Measurements from ENCODE around the gene RBM19.

Gene RBM19

DNA sequence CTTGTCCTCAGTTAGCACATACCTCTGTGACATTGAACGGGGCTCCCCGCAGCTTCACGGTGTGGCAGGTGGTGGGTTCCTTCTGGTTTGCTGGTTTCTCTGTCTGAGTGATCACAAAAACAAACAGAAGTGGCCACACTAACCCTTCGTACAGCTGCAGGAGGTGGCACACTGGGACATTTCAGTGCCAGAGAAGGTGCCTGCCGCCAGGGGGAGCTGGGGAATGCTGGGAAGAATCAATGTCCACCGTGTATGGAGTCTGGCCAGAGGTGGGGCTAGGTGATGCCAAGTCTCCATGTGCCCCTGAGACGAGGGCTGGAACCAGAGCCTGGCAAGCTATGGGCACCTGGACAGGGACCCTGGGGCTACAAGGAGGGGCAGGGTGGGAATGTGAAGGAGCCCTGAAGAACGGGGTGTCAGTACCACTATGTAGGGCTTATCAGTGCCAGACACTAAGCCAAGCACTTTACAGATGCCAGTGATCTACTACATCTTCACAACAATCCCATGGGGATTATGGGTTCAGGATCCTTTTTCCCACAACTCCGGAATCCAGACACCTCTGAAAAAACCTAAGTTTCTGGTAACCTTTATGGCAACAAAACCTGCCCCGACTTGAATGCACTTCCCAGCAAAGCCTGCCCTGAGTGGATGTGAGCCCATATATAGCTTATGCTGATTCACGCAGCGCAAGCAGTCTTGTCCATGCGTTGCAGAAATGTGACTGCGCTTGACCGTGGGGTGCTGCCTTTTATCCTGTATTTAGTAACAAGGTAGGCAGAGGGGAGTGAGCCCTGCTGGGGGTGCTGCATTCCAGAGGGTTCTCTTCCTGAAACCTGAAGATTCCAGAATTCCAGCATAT, 10.8 kb downstream of the RBM19 start:
- no peak for DNase-seq

DNA sequence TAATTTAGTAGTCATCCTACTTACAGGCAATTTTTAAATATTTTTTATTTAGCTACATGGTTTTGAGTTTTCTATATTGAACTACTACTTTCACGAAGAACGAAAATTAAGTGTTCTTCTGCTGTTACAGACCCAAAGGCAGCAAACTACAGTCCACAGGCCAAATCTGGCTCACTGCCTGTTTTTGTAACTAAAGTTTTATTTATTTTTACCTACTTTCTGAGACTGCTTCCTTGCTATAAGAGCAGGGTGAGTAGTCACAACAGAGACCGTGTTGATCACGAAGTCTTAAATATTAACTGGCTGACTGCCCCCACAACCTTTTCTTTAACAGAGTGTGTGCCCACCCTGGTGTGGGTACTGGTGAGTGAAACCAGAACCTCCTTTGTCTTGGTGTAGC, 11.6 kb downstream of the RBM19 start:
- no peak for DNase-seq

DNA sequence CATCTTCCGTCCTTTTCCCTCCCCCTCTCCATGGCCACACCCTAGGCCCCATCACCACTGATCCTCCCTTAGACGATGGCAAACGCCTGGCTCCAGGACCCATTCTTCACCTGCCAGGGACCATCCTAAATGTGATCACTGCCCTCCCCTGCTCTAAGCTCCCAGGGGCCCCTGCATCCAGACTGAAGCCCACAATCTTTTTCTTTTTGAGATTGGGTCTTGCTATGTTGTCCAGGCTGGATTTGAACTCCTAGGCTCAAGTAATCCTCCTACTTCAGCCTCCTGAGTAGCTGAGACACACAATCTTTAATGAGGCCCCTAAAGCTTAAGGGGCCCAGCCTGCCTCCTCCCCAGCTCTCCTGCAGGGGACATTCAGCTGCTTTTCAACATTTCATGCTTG, 15.3 kb downstream of the RBM19 start:
- no peak for DNase-seq

DNA sequence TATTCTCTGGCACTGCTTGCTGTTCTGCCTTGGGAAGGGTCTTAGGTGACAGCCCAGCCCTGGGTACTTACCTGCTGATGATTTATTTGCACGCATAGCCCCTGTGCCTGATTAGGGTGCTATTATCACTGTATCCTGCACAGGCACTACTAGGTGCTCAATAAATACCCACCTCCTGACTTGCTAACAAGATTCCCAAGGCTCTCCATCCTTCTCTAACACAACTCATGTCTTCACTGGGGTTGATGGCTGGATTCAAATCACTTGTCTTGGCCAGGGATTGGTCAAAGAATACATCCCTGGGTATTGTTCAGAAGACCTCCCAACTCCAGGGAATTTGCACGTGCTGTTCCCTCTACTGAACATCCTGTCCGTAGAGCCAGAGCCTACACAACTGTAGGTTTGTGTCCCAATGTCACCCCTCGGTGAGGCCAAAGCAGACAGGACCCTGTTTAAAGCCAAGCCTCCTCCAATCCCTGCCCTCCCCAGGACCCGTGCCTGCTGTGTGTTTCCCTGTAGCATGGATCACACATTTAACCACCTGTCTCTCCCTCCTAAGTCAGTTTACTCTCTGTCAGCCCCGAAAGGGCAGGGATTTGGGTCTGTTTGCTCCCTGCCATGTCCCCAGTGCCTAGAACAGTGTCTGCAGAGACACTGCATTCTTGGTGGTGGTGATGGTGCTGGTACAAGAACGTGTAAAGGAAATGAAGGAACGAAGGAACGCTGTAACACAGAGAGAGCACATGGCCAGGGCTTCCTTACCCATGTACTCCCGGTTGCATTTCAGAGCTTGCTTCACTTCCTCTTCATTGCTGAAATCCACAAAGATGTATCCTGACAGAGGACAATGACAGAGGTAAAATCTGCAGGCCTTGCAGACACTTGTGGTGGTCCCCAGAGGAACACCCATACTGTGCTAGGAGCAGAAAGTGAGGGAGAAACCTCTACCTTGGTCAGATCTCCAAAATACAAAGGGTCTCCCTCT, 16.5 kb downstream of the RBM19 start:
- DNase-seq = no peak

DNA sequence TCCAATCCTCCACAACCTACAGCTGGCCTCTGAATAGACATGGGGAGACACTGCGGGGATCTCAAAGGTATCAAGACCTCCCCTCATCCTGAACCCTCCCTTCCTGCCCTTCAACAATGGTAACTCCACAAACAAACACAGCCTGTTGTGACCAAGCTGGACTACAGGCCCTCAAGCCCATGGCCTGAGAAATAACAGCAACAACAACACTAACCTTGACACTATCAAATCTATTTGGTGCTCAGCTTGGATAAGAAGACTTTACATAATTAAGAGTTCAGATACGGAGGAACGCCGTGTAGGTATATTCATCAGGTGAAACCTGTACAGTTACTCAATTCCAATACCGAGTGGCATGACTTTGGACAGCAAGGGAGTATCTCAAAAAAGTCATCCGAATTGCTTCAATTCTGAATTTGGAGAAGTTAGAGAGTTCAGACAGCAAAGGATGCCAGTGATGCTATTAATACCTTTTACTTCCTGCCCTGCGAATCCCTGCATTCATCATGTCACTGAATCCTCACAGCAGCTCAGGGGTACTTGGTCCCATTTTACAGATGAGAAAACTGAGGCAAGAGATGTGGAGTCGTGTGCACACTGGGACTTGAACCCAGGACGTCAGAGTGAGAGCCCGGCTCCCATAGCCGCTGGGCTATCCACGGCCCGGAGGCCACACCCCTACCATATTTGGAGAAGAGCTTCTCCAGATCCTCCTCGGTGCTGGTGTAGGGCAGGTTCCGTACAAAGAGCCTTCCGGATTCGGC, 17.8 kb downstream of the RBM19 start:
- no peak for DNase-seq

DNA sequence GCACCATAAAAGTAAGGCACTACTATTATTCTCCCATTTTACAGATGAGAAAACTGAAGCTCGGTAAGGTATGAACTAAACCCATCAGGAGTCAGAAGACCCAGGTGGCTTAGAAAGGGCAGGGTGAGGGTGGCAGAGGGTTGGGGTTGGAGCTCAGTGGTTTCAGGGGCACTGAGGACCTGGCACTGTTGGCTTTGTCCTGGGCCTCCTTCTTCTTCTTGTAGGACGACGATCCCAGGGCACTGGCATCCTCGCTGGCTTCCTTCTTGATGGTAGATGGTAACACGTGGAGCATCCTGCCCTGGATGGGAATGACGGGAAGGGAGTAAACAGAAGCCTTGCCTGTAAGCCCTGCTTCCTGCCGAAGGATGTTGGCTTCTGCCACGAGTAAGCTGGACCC, 19.9 kb downstream of the RBM19 start:
- DNase-seq = no peak

DNA sequence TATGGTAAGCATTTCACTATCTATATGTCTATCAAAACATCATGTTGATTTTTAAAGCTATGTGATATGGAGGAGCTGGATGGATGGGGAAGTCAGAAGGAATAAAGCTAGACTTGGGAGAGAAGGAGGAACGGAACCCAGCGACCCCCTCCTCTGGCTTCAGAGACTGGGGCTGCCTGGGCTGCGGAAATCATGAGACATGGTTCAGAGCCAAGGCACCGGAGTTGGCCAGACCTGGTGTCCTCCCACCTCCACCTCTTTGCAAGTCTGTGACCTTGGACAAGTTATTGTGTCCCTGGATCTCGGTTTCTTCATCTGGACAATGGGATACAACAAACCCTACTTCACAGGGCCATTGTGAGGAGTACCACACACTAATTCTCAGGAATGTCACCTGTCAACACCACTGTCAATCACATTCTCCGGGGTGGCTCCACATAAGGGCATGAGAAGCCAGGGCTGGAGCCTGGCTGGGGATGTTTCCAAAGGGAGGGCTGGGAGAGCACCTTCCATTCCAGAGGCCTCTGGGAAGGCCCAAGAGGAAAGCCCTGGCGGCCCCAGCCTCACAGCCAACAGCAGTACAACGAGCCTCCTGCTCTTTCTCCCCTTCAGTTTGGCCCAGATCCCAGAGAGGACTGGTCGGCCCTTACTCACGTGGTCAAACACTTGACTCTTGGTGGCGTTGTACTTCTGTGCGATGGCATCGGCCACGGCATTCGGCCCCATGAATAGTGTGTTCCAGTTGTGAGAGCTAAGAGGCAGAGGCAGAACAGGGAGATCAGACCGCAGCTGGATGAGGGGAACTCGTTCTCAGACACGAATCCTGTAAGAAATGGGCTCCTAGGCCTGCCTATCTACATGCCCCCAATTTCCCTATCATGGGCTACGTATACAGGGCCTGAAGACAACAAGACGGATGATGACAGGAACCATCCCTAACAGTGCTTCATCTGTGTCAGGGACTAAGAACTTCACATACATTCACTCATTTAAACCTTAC, 20.7 kb downstream of the RBM19 start:
- no peak for DNase-seq

DNA sequence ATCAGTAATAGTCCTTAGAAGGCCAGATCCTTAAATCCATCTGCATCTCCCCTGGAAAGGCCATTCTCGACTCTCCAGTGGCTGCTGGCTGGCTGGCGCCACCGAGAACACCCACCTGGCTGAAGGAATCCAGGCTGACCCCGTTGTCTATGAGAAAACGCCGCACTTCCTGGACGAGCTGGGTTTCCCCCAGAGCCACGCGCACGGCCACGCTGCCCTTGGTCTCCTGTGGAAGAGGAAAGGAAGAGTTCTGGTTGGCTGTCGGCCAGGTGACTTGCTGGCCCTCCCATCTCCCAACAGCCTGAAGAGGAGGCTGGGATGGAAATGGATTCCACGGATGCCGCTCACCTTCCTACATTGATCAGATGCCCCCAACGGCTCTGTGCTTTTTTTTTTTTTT, 23.9 kb downstream of the RBM19 start:
- no peak for DNase-seq

DNA sequence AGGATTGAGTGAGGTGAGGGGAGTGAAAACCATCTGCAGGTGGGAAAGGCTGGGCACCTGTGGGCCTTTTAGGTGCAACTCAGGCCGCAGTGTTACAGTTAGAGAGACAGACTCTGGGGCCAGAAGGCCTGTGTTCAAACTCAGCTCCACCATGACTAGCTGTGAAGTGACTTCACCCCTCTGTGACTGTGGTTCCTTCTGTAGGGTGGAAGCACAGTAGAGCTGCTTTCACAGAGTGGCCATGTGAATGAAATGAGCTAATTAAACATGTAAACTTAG, 25.0 kb downstream of the RBM19 start:
- no peak for DNase-seq

DNA sequence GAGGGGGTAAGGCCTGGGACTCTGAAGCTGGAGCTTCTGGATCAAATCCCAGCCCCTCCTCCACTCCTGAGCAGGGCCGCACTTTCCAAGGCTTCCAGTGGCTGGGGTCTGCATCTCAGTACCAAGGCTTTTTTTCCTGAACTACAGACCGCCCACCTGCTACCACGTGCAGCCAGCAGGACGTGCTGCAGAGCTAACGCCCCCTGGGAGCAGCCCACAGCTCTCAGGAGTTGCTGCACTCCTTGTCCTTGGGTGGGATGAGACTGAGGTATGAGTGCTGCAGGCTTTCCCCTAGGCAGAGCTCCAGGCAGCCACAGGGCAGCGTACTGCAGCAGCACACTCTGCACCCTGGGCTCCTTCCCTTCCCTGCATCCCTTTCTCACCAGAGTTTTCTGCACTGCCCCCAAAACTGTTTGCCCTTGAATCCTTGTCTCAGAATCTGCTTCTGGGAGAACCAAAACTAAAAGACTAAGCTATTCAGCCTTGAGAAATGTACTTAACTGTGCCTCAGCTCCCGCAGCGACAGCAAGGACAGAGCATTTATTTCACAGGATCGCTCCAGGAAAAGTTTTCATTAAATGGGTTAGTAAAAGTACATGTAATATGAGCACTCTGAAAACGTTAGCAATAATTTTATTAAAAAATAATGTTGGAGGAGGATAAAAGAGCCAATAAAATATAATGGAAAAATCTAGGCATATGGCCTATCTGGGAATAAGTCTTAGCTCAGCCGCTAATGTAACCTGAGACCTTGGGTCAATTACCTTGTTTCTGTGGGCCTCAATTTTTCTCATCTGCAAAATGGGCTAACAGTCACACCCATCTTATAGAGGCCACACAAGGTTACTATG, 25.5 kb downstream of the RBM19 start:
- DNase-seq = no peak

DNA sequence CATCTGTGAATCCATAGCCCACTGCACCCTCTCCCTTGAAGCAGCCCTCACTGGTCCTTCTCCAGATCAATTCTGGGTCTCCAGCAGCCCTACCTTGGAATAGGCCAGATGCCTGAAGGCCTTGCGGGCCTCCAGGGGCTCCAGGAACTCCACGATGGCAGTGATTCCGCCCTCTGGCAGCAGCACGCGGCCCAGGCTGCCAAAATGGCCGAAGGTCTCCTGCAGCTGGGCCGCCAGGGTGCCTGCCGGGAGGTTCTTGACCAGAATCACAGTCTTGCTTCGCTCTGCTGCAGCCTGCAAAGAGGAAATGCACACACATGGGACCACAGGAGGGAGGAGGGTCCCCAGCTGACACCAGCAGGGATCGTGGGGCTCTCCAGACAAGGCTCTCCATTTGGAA, 26.3 kb downstream of the RBM19 start:
- DNase-seq = no peak

DNA sequence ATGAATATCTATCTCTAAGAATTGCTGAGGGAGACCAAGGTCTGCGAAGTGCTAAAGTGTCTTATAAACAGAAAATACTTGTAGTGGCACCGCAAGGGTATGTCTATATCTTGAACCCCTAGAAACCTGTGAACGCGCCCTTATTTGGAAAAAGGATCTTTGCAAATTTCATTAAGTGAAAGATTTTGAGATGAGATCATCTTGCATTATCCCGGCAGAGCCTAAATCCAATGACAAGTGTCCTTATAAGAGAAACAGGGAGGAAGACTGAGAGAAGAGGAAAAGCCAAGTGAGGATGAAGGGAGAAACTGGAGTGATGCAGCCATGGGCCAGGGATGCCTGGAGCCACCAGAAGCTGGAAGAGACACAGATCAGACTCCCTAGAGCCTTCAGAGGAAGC, 27.7 kb downstream of the RBM19 start:
- DNase-seq = no peak

DNA sequence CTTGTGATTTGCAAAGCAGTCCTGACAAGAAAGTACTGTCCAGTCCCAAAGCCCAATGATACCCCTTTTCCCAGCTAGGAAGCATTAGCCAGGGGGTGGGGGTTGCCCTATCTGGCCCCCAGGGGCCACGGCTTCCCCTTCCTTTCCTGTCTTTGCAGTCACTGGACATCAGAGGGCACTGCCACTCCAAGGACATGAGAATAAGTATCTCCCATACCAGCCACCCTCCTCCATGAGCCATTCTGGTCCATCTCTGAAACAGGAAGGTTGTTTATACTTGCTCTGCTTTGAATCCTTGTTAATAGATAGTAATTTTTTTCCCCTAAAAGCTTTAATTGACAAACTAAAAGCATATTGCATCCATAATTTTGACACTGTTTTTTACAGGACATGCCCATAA, 29.7 kb downstream of the RBM19 start:
- DNase-seq = no peak

DNA sequence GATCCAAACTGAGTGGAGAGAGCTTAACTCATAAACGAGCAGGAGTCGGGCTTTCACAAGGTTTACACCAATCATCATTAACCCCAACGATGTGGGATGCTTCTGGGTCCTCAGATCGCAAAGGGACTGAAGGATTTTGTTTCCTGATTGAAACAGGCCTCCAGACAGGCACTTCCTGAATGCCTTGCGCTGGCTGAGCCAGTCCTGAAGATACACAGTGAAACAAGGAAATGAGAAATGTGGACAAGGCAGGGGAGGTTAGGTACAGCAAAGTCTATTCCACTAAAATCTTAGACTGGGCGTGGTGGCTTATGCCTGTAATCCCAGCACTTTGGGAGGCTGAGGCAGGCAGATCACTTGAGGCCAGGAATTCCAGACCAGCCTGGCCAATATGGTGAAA, 30.7 kb downstream of the RBM19 start:
- no peak for DNase-seq

DNA sequence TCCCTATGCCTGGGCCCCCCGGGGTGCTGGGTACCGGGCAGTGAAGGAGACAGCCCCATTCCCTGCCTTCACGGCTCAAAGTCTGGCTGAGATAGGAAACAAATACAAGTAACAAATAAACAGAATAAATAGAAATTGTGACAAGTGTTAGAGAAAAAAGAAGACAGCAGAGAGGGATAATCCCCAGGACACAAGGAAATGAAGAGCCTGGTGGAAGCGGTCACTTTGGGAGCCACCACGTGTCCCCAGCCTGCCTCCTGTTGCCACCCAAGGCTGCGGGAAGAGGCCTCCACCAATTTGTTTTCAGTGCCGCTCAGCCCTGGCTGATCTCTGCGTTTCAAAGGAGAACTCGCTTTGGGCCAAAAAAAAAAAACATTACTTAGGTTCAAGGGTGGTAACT, 31.2 kb downstream of the RBM19 start:
- no peak for DNase-seq

DNA sequence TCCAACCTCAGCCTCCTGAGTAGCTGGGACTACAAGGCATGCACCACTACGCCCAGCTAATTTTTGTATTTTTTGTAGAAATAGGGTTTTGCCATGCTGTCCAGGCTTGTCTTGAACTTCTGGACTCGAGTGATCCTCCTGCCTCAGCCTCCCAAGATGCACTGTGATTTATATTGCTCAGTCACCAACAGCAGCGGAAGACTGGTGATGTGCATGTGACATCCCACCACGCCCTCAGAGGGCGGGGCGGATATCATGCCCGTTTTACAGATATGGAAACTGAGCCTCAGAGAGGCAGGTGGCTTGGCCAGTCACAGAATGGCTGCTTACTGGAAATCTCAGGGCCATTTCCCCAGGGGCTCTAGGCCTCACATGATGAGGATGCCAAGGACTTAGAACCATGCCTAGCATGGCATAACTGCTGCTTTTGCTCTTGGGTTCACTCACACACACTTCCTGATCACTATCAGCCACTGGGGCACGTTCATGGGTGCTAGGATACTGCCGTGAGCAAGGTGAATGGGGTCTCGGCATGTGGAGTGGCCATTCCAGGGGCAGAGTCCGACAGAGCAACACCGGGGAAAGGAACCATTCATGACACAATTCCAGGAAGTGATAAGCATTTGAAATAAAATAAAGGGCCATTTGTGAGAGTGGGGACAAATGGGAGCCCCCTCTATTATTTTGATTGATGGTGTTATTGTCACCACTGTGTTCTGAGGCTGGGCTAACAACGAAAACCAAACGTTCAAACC, 31.9 kb downstream of the RBM19 start:
- no peak for DNase-seq

DNA sequence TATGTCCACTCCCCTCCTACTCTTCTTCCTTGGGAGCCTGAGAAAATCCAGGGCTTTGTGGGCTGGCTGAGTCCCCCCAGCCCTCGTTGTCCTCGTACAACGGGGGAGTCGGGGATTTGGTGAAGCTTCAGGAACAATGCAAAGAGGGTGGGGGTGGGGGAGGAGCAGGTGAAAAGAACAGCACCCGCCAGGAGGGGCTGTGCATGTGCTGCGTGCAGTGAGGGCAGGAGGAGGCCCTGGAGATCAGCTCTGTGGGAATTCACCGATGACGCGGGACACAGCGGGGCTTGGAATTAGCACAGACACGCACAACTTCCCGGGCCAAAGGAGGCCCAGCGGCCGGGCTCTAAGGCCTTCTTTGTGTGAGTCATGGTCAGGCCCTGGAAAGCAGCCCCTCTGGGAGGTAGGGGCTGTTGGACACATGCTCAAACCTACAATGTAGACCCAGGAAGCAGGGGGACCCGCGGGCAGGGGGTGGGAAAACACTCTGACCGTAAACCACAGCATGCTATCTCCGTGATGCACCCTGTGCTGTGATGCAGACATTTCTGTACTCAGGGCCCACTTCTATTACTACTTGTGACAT, 32.8 kb downstream of the RBM19 start:
- DNase-seq = no peak

DNA sequence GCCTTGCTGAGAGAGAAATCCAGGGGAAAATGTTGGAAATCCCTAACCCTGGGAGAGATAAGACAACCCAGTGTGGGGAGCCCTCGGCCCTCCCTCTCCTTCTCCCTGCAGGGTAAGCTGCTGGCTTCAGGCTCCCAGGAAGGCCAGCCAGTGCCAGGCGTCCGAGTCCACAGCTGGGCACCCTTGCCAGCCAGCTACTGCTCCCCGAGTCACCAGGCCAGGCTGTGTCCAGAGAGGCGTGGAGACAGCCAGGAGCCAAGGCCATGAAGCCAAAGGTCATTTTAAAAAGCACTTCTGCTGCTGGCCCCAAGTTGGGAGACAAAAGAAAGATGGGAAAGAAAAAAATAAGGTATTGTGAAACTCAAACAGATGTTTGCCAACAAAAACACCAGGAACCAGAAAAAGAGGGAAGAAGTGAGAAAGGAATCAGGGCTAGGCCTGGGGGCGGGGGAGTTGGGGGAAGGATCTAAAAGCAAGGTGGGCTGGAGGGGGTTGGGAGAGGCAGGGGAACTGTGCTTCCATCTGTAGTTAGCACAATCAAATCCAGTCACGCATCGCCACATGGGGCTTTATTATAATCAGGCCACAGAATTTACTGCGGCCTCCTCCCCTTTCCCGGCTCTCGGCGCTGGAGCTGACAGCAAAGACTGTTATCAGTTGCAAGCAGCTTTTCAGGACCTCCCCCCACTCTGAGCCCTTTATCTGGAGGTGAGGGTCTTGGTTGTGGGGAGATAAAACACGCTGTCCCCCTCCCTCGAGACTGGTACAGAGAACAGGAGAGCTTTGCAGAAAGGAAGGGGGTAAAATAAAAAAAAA, 33.5 kb downstream of the RBM19 start:
- no peak for DNase-seq

DNA sequence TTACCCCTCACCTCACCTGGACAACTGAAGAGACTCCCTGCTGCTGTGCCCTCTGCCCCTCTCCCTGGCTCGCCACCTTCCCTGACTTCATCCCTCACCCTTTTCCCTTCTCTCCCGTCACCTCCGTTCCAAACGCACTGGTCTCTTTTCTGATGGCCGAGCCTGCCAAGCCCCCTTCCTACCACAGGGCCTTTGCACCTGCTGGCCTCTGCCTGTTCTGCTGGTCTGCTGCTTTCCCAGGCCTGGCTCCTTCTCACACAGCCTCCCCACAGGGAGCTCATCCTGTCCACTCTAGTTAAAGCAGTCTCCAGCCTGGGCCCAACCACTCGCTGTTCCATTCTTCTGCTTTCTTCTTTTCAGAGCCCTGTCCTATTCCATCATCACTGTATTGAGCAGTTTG, 34.6 kb downstream of the RBM19 start:
- DNase-seq = no peak

Data from NCI-H2107 (cell line).